Measurements from ENCODE around the gene EML6. TPM values are rescaled to one million over a fixed set of nuclear protein-coding genes. Genes with fewer than 3 reads are reported as not detected.

The EML6 gene
- polyA plus RNA-seq, 2 of the 4 experiments (the other 2 are of a cell fraction) = 1.4 to 1.5 TPM

- ATAC-seq (0 out of 6 replicates have a peak, but pooled peaks of 1 of the 2 experiments have one; percentile 15), FAIRE-seq (no peak), DNase-seq (ENCODE audit: low read depth in 1 of 2, low spot score in 1 of 2) (no peak)
- ChIA-PET CTCF (interaction anchor here (0.6 to 1.2 kb wide), 3 partner anchors 15 to 24 kb away, joined by 3 to 4 read pairs (median 3); no protein-coding TSS in a partner anchor), POLR2A (interaction anchor here (1.1 kb wide), 1 partner anchor 55 kb away, joined by 3 read pairs; the partner anchor contains the start of gene RTN4)
- Histone ChIP-seq H3K4me1 (peaks cover 31% of the 10 kb centered on the region), H3K27ac (no peak overlapping the region), H3K4me2 (no peak overlapping the region), H3K4me3 (no peak overlapping the region), H3K9me3 (no peaks in the 10 kb centered on the region)
- no peak for TF ChIP-seq KDM1A (IDR thresholded peaks at IDR 0.05; ENCODE audit: low read depth)
- TF ChIP-seq PHF8 (IDR thresholded peaks at IDR 0.05; ENCODE audit: borderline replicate concordance, low read depth) = no peak
- TF ChIP-seq KDM5A (IDR thresholded peaks at IDR 0.05) = no peak
- no peak for TF ChIP-seq HDAC2 (IDR thresholded peaks at IDR 0.05)
- 95% methylated on average over 3 of the region's 3 CpGs for WGBS (ENCODE audit: missing lambda C conversion rate)
These were observed 272.1 kb downstream of the EML6 start for GRCh38 chr2:54995553-54995952.

DNA sequence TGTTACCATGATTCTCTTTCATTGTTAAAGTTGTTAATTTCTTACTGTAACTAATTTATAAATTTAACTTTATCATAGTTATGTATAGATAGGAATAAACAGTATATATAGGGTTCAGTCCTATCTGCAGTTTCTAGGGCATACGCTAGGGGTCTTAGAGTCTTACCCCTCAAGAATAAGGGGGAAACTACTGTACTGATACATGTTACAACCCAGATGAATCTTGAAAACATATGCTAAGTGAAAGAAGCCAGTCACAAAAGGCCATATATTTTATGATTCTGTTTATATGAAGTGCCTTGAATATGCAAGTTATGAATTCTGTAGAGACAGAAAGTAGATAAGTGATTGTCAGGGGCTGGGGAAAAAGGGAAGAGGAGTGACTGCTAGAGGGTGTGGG is 274.4 kb downstream of the EML6 start:
- ATAC-seq = peak in 1 of 2 experiments; percentile 30; a peak in 1 of 6 replicates
- TF ChIP-seq EHMT2 (IDR thresholded peaks at IDR 0.05; ENCODE audit: low read depth) (no peak), NFE2L2 (conservative IDR thresholded peaks at IDR 0.05; ENCODE audit: low read length) (no peak)
- WGBS (ENCODE audit: missing lambda C conversion rate) = 76% methylated on average over 1 of the region's 1 CpG
- CTCF ChIA-PET = no interaction called here
- DNase-seq (ENCODE audit: low read depth in 1 of 2, low spot score in 1 of 2) = no peak
- Histone ChIP-seq H3K4me2 (no peak overlapping the region), H3K27ac (no peak overlapping the region), H3K9me3 (no peaks in the 10 kb centered on the region), H3K4me1 (peaks cover 48% of the 10 kb centered on the region), H3K4me3 (no peak overlapping the region)
- no peak for FAIRE-seq
- POLR2A ChIA-PET = no interaction called here

- H3K4me2 ChIP-seq = peak overlapping the region; percentile 35
- no peak overlapping the region for H3K4me3 ChIP-seq
These were observed 275.7 kb downstream of the EML6 start for GRCh38 chr2:54999182-54999581.

GRCh38 chr2:55000341-55000740 is 276.9 kb downstream of the EML6 start:
- ChIA-PET POLR2A (no interaction called here), CTCF (interaction anchor here (1.2 to 1.3 kb wide), 2 partner anchors 13 to 101 kb away, joined by 4 read pairs; no protein-coding TSS in a partner anchor)
- TF ChIP-seq RCOR1 (IDR thresholded peaks at IDR 0.05; ENCODE audit: low read depth, low read length) = no peak
- TF ChIP-seq MAX (IDR thresholded peaks at IDR 0.05) = no peak
- TF ChIP-seq EHF (CRISPR knock-in tag; IDR thresholded peaks at IDR 0.05) = no peak
- TF ChIP-seq RNF2 (IDR thresholded peaks at IDR 0.05; ENCODE audit: borderline replicate concordance, low read depth) = no peak
- TF ChIP-seq RARB (CRISPR knock-in tag; IDR thresholded peaks at IDR 0.05) = no peak
- no peak for TF ChIP-seq HEYL (CRISPR knock-in tag; IDR thresholded peaks at IDR 0.05)
- TF ChIP-seq, protein P1, sequence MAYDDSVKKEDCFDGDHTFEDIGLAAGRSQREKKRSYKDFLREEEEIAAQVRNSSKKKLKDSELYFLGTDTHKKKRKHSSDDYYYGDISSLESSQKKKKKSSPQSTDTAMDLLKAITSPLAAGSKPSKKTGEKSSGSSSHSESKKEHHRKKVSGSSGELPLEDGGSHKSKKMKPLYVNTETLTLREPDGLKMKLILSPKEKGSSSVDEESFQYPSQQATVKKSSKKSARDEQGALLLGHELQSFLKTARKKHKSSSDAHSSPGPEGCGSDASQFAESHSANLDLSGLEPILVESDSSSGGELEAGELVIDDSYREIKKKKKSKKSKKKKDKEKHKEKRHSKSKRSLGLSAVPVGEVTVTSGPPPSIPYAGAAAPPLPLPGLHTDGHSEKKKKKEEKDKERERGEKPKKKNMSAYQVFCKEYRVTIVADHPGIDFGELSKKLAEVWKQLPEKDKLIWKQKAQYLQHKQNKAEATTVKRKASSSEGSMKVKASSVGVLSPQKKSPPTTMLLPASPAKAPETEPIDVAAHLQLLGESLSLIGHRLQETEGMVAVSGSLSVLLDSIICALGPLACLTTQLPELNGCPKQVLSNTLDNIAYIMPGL (CRISPR knock-in tag; IDR thresholded peaks at IDR 0.05; ENCODE audit: borderline replicate concordance) = no peak
- TF ChIP-seq ZNF302 (CRISPR knock-in tag; IDR thresholded peaks at IDR 0.05) = no peak
- no peak for TF ChIP-seq CHD2 (IDR thresholded peaks at IDR 0.05; ENCODE audit: low read length, partially characterized antibody)
- Histone ChIP-seq H3K4me1 (peaks cover 66% of the 10 kb centered on the region), H3K4me2 (peak overlapping the region; percentile 35), H3K4me3 (no peak overlapping the region), H3K9me3 (no peaks in the 10 kb centered on the region), H3K27ac (no peak overlapping the region)
- DNase-seq (ENCODE audit: low read depth in 1 of 2, low spot score in 1 of 2) = no peak
- WGBS (ENCODE audit: missing lambda C conversion rate) = 52% methylated on average over 4 of the region's 4 CpGs
- no peak for FAIRE-seq
- no peak for ATAC-seq

More at GRCh38 chr2:54999182-54999581, 275.7 kb downstream of the EML6 start:
- ChIA-PET CTCF (interaction anchor here (1.1 to 1.4 kb wide), 4 partner anchors 11 to 100 kb away, joined by 3 to 4 read pairs (median 4); no protein-coding TSS in a partner anchor), POLR2A (interaction anchor here (0.9 kb wide), 1 partner anchor 233 kb away, joined by 3 read pairs; the partner anchor contains the start of genes CLHC1 and RPS27A)
- TF ChIP-seq, protein P2, sequence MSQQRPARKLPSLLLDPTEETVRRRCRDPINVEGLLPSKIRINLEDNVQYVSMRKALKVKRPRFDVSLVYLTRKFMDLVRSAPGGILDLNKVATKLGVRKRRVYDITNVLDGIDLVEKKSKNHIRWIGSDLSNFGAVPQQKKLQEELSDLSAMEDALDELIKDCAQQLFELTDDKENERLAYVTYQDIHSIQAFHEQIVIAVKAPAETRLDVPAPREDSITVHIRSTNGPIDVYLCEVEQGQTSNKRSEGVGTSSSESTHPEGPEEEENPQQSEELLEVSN (IDR thresholded peaks at IDR 0.05; ENCODE audit: borderline replicate concordance, low read depth) = no peak
- TF ChIP-seq, protein P3, sequence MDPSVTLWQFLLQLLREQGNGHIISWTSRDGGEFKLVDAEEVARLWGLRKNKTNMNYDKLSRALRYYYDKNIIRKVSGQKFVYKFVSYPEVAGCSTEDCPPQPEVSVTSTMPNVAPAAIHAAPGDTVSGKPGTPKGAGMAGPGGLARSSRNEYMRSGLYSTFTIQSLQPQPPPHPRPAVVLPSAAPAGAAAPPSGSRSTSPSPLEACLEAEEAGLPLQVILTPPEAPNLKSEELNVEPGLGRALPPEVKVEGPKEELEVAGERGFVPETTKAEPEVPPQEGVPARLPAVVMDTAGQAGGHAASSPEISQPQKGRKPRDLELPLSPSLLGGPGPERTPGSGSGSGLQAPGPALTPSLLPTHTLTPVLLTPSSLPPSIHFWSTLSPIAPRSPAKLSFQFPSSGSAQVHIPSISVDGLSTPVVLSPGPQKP (IDR thresholded peaks at IDR 0.05; ENCODE audit: low read depth, low read length) = no peak
- TF ChIP-seq FOSL2 (IDR thresholded peaks at IDR 0.05) (no peak), FOSL2 (CRISPR knock-in tag; IDR thresholded peaks at IDR 0.05) (no peak), EP300 (IDR thresholded peaks at IDR 0.05) (no peak), NR3C1 (IDR thresholded peaks at IDR 0.05) (no peak)
- no peak overlapping the region for H3K27ac ChIP-seq
- DNase-seq (ENCODE audit: low read depth in 1 of 2, low spot score in 1 of 2) = no peak
- 40% methylated on average over 3 of the region's 3 CpGs for WGBS (ENCODE audit: missing lambda C conversion rate)
- peaks cover 59% of the 10 kb centered on the region for H3K4me1 ChIP-seq
- FAIRE-seq = no peak
- ATAC-seq = 0 out of 6 replicates have a peak, but pooled peaks of 1 of the 2 experiments have one; percentile 18
- H3K9me3 ChIP-seq = no peaks in the 10 kb centered on the region

Data from A549 (cell line).